Hepatocyte (in vitro differentiated cells): Measurements from ENCODE around the gene SLC6A11.

ENCODE experiments used
- EZH2phosphoT487 ChIP-seq: fragments of 200-600 bp; sonication (generic); IDR thresholded peaks from one replicate; pipeline ENCODE4 v1.6.1; 2018; ENCODE audit warnings: antibody characterized with exemption, mild to moderate bottlenecking, low read depth, moderate library complexity; ENCODE audit not compliant: unreplicated experiment, severe bottlenecking
- TF ChIP-seq, protein P1 (sequence below): fragments of 200-600 bp; sonication (generic); IDR thresholded peaks from 2 replicates; pipeline ENCODE4 v1.5.1; 2016; ENCODE audit warnings: antibody characterized with exemption, mild to moderate bottlenecking; ENCODE audit not compliant: poor library complexity

DNA sequence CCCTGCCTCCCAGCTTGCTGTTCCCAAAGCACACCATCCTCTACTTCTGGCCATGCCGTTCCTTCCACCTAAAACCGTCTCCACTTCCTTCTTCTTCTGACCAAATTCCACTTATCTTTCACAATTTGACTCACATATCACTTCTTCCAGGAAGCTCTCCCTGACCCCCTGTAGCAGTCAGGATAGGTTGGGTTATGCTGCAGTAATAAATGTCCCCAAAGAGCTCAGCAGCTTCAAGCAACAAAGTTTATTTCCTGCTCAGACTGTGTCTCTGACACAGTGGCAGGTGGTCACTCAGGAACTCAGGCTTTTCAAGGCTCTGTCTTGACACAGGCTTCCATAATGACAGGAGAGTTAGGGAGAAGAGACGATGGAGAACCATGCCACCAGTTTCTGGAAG is 27.4 kb downstream of the SLC6A11 start:
- TF ChIP-seq EZH2phosphoT487, result no peak
- TF ChIP-seq, protein P1, sequence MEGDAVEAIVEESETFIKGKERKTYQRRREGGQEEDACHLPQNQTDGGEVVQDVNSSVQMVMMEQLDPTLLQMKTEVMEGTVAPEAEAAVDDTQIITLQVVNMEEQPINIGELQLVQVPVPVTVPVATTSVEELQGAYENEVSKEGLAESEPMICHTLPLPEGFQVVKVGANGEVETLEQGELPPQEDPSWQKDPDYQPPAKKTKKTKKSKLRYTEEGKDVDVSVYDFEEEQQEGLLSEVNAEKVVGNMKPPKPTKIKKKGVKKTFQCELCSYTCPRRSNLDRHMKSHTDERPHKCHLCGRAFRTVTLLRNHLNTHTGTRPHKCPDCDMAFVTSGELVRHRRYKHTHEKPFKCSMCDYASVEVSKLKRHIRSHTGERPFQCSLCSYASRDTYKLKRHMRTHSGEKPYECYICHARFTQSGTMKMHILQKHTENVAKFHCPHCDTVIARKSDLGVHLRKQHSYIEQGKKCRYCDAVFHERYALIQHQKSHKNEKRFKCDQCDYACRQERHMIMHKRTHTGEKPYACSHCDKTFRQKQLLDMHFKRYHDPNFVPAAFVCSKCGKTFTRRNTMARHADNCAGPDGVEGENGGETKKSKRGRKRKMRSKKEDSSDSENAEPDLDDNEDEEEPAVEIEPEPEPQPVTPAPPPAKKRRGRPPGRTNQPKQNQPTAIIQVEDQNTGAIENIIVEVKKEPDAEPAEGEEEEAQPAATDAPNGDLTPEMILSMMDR, result no peak
